HG03520 (cell line): ENCODE data around the gene FIBCD1.
"Not testable (repeated sequence)": the region's sequence is repeated elsewhere in the genome, so short reads cannot be mapped to it uniquely, and the experiment has no call there.

ENCODE experiments used
- ATAC-seq: cut with Tn5 transposase; IDR thresholded peaks from one replicate; pipeline ENCODE4 v1.9.1; 2021; ENCODE audit warnings: mild to moderate bottlenecking, moderate library complexity; ENCODE audit not compliant: unreplicated experiment

FIBCD1 gene

GRCh38 chr9:130910670-130911069 lies 28.4 kb downstream of the FIBCD1 start:
- not testable (repeated sequence) for ATAC-seq

GRCh38 chr9:130910041-130910440 lies 29.0 kb downstream of the FIBCD1 start:
- not testable (repeated sequence) for ATAC-seq

GRCh38 chr9:130908878-130909355 lies 30.1 kb downstream of the FIBCD1 start:
- ATAC-seq: no peak

GRCh38 chr9:130908146-130908877 lies 30.7 kb downstream of the FIBCD1 start:
- ATAC-seq: no peak

GRCh38 chr9:130906735-130907416 lies 32.2 kb downstream of the FIBCD1 start:
- ATAC-seq: no peak

GRCh38 chr9:130905902-130906734 lies 32.9 kb downstream of the FIBCD1 start:
- no peak for ATAC-seq

- ATAC-seq: no peak
Measured at GRCh38 chr9:130905125-130905901, 33.7 kb downstream of the FIBCD1 start.

GRCh38 chr9:130904070-130905044 lies 34.7 kb downstream of the FIBCD1 start:
- no peak for ATAC-seq

- no peak for ATAC-seq
Measured at GRCh38 chr9:130903194-130904069, 35.6 kb downstream of the FIBCD1 start.

GRCh38 chr9:130902204-130903185 lies 36.6 kb downstream of the FIBCD1 start:
- no peak for ATAC-seq

- no peak for ATAC-seq
Measured at GRCh38 chr9:130901498-130902203, 37.4 kb downstream of the FIBCD1 start.

GRCh38 chr9:130900701-130901497 lies 38.1 kb downstream of the FIBCD1 start:
- no peak for ATAC-seq

- ATAC-seq: no peak
Measured at GRCh38 chr9:130899051-130899748, 39.8 kb downstream of the FIBCD1 start.

GRCh38 chr9:130898552-130898852 lies 40.5 kb downstream of the FIBCD1 start:
- no peak for ATAC-seq

GRCh38 chr9:130897848-130898551 lies 41.0 kb downstream of the FIBCD1 start:
- no peak for ATAC-seq
